Erythroblast (primary cell): ENCODE results near the gene TTLL6.

Experiments used
- GATA1 ChIP-seq: IDR thresholded peaks from 2 replicates; pipeline ENCODE4 v1.6.1; 2011; ENCODE audit warnings: low read depth, mild to moderate bottlenecking, control low read depth, low read length, moderate library complexity
- POLR2A ChIP-seq: IDR thresholded peaks from 2 replicates; pipeline ENCODE4 v1.6.1; 2011; ENCODE audit warnings: mild to moderate bottlenecking, low read length

DNA sequence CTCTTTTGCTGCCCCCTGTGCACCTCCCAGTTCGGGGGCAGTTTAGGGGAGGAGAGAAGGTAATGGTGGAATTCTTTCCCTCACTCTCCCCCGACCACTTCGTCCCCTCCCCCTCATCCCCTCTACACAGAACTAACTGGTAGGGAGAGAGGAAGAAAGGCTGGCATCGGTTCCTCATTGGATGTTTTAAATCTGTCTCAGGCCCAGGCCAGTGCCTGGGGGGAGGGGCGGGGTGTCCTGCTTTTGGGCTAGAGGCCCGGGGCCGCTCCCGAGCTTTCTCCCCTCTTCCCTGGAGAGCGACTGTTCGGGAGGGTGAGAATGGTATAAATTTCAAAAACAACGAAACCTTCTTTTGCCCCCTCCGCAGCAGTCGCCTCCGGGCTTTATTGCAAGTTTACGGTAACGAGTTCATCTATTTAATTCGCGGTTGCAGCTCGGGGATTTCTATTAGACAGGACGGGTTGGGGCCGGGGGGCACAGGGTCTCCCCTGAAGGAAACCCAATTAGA is 94.1 kb downstream of the TTLL6 start, which contains the start of gene PRAC2:
- TF ChIP-seq POLR2A (no peak), GATA1 (no peak)
